ENCODE data around the gene DNAJB2. TPM values are rescaled to one million over a fixed set of nuclear protein-coding genes. Genes with fewer than 3 reads are reported as not detected.

DNAJB2 gene
- total and polyA plus RNA-seq, 2 of the 8 experiments (the other 6 are each of a cell fraction or from before 2014, with no cell fraction given), result 21.0 to 26.3 TPM

DNA sequence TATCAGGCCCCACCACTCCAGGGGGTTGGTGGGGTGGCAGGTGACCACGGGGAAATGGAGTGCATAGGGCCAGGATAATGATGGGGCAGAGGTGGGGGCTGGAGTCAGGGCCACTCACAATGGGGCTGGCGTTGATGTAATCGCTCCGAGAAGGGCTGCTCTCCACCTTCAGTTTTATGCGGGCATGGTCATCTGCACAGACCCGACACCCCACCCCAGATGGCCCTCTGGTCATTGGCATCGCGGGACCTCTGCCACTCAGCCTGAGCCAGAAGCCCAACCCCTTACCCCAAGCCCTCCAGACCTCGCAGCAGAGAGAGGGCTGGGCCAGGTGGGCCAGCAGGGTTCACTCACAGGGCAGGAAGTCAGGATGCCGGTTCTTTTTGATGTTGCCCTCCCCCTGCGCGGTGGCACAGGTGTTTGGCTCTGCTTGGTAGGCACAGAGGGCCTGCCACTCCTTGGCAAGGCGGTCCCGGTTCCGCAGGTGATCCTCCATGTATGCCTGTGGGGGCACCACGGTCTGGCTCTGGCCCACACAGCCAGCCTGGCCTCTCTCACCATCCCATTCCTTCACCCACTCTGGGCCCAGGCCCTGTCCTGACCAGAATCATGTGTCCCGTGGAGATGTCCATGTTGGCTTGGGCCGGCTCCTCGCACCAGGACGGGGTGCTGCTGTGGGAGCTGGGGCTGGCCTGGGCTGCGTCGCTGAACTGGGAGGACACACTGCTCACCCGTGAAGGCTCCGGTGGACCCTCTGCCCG, 17.6 kb downstream of the DNAJB2 start:
- H2BK5ac ChIP-seq (ENCODE audit: low read depth, low read length), result no peak overlapping the region; the same call in 1 of the 2 replicates
- H3K4me1 ChIP-seq (replicated peaks in 1 of 4; ENCODE audit: control insufficient read depth in 3 of 4, insufficient read depth in 4 of 4, low read length in 3 of 4), result peaks cover 0 to 8% (median 3%) of the 10 kb centered on the region in 4 experiments; a peak in 4 of 7 replicates
- H3K27ac ChIP-seq (ENCODE audit: low read depth, low read length), result no peak overlapping the region
- FAIRE-seq, result no peak
- H3K27me3 ChIP-seq (replicated peaks in 1 of 4; ENCODE audit: control insufficient read depth in 3 of 4, extremely low read depth in 1 of 4, insufficient read depth in 3 of 4, low read length in 3 of 4), result peaks cover 0 to 36% (median 19%) of the 10 kb centered on the region in 4 experiments; a peak in 6 of 7 replicates
- no peak overlapping the region for H3K23ac ChIP-seq (ENCODE audit: insufficient read length)
- no peak overlapping the region for H3K9ac ChIP-seq (replicated peaks in 1 of 4; ENCODE audit: extremely low read depth in 1 of 4, low read depth in 3 of 4, low read length in 3 of 4)
- ChIA-PET CTCF (ENCODE audit: partially characterized antibody) (interaction anchor here (0.6 to 11.7 kb wide), 20 partner anchors 12 to 249 kb away, joined by 3 to 220 read pairs (median 7); partner anchors contain the start of genes ANKZF1, ATG9A, DNAJB2 and PTPRN), POLR2A (ENCODE audit: partially characterized antibody) (interaction anchor here (2.3 to 3.7 kb wide), 2 partner anchors 9 to 10 kb away, joined by 13 to 19 read pairs; no protein-coding TSS in a partner anchor)
- H2BK12ac ChIP-seq (ENCODE audit: low read depth, low read length), result no peak overlapping the region
- no peak overlapping the region for H3K4me2 ChIP-seq (ENCODE audit: insufficient read depth in 1 of 2, low read depth in 2 of 2, low read length in 2 of 2)
- no peak overlapping the region for H2AFZ ChIP-seq (ENCODE audit: low read length)
- H3K79me2 ChIP-seq (ENCODE audit: control insufficient read depth in 1 of 2, insufficient read depth in 2 of 2, low read length in 2 of 2), result no peaks in the 10 kb centered on the region
- no peak overlapping the region for H3K14ac ChIP-seq (ENCODE audit: insufficient read length)
- H3K23me2 ChIP-seq (ENCODE audit: low read depth, low read length), result peaks cover 4% of the 10 kb centered on the region; the same call in 1 of the 2 replicates
- no peak overlapping the region for H4K8ac ChIP-seq (ENCODE audit: extremely low read depth, insufficient read depth, low read length)
- H4K20me1 ChIP-seq (replicated peaks in 1 of 2; ENCODE audit: control insufficient read depth in 1 of 2, insufficient read depth in 2 of 2, low read length in 2 of 2), result no peaks in the 10 kb centered on the region
- H3K4me3 ChIP-seq (ENCODE audit: extremely low read depth in 1 of 4, insufficient read depth in 2 of 4, low read depth in 3 of 4, low read length in 4 of 4), result no peak overlapping the region
- no peak overlapping the region for H3K4ac ChIP-seq (replicated peaks; ENCODE audit: insufficient read length, low read depth, low read length)
- no peak overlapping the region for H3K56ac ChIP-seq (replicated peaks; ENCODE audit: insufficient read length, low read depth, low read length)
- H2BK20ac ChIP-seq (ENCODE audit: low read length), result no peak overlapping the region
- no peak overlapping the region for H4K5ac ChIP-seq (ENCODE audit: insufficient read length, low read depth, low read length)
- no peak overlapping the region for H2AK5ac ChIP-seq (ENCODE audit: low read depth, low read length)
- no peaks in the 10 kb centered on the region; the same call in 1 of the 2 replicates for H3K79me1 ChIP-seq (ENCODE audit: low read depth, low read length)
- H2BK15ac ChIP-seq (ENCODE audit: low read length), result no peak overlapping the region
- H3K9me3 ChIP-seq (ENCODE audit: insufficient read depth in 2 of 2, low read depth in 1 of 2, low read length in 1 of 2), result 0 out of 4 replicates have a peak, but pooled peaks cover 0 to 5% of the 10 kb centered on the region in 2 experiments
- H4K91ac ChIP-seq (replicated peaks; ENCODE audit: insufficient read length, low read length), result no peak overlapping the region
- DNase-seq (ENCODE audit: low read depth in 1 of 2, low spot score in 2 of 2), result no peak
- H2BK120ac ChIP-seq (replicated peaks; ENCODE audit: low read depth, low read length), result no peak overlapping the region
- H3K36me3 ChIP-seq (ENCODE audit: control insufficient read depth in 2 of 4, insufficient read depth in 4 of 4, low read length in 3 of 4), result no peaks in the 10 kb centered on the region
- H3K18ac ChIP-seq (ENCODE audit: extremely low read depth, low read length), result no peak overlapping the region
- 91% methylated on average over 20 of the region's 25 CpGs; no CpG with 5 or more reads in 1 of the 2 experiments for WGBS, 2 experiments (ENCODE audit: extremely low coverage in 1 of 2, insufficient coverage in 1 of 2, insufficient read length in 1 of 2, insufficient replicate concordance in 2 of 2, low coverage in 1 of 2, low lambda C conversion rate in 2 of 2, missing lambda C conversion rate in 1 of 2)
- no peak for TF ChIP-seq CBX5 (IDR thresholded peaks at IDR 0.05; ENCODE audit: low read depth, low read length)
- no peak for TF ChIP-seq RBBP5 (IDR thresholded peaks at IDR 0.05; ENCODE audit: borderline replicate concordance, low read depth, low read length)
- no peak for TF ChIP-seq TEAD4 (IDR thresholded peaks at IDR 0.05; ENCODE audit: low read depth, low read length)
- no peak for TF ChIP-seq JUND (IDR thresholded peaks at IDR 0.05; ENCODE audit: low read length)
- TF ChIP-seq, protein P1, sequence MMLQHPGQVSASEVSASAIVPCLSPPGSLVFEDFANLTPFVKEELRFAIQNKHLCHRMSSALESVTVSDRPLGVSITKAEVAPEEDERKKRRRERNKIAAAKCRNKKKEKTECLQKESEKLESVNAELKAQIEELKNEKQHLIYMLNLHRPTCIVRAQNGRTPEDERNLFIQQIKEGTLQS (IDR thresholded peaks at IDR 0.05; ENCODE audit: insufficient read depth, low read depth, low read length), result no peak
- no peak for TF ChIP-seq CHD2 (IDR thresholded peaks at IDR 0.05; ENCODE audit: low read length)
- no peak for TF ChIP-seq KDM5A (IDR thresholded peaks at IDR 0.05; ENCODE audit: low read length)

All from H1 (cell line).